PC-3 (cell line): ENCODE data around the gene SAFB. TPM values are rescaled to one million over a fixed set of nuclear protein-coding genes. Genes with fewer than 3 reads are reported as not detected.

ENCODE experiments used
- ATAC-seq: fragments of 200-7000 bp; cut with Tn5 transposase; 2 replicates; pipeline ENCODE4 v1.9.1; 2020; ENCODE audit warnings: mild to moderate bottlenecking, moderate library complexity
- BruUV-seq: library from RNA; stranded (reverse); fragments of 400-500 nt; replicated peaks from 2 replicates; lab custom pipeline; 2021; lab: Mats Ljungman, UMichigan
- CTCF ChIA-PET: fragments of 300-600 bp; sonication (Branson Sonifier 250); formaldehyde crosslinking; loops from one replicate; lab custom pipeline; 2022; ENCODE audit warnings: antibody characterized with exemption; lab: Charles Lee
- POLR2A ChIA-PET: fragments of 300-600 bp; sonication (Branson Sonifier 250); formaldehyde crosslinking; loops from one replicate; lab custom pipeline; 2022; ENCODE audit warnings: antibody characterized with exemption; ENCODE audit not compliant: unreplicated experiment; lab: Charles Lee
- DNase-seq: peaks from one replicate; pipeline ENCODE4 v3.0.0-alpha.2; 2015
- H2AFZ ChIP-seq: fragments of 300-600 bp; sonication (generic); 2 replicates; pipeline ENCODE4 v1.6.0; 2016; ENCODE audit warnings: antibody characterized with exemption, low read length
- H3F3A ChIP-seq: fragments of 300-600 bp; sonication (generic); one replicate; pipeline ENCODE4 v1.6.0; 2017; ENCODE audit warnings: antibody characterized with exemption, low read length, control low read depth, mild to moderate bottlenecking; ENCODE audit not compliant: unreplicated experiment
- H3K27ac ChIP-seq: fragments of 300-600 bp; sonication (generic); 2 replicates; pipeline ENCODE4 v1.5.1; 2016; ENCODE audit warnings: mild to moderate bottlenecking, low read length
- H3K27me3 ChIP-seq: fragments of 300-600 bp; sonication (generic); 2 replicates; pipeline ENCODE4 v1.6.1; 2016; ENCODE audit warnings: low read length, mixed read lengths
- H3K36me3 ChIP-seq: fragments of 300-600 bp; sonication (generic); 2 replicates; pipeline ENCODE4 v1.6.1; 2016; ENCODE audit warnings: low read depth, mixed run types, low read length, mixed read lengths
- H3K4me1 ChIP-seq: fragments of 300-600 bp; sonication (generic); 2 replicates; pipeline ENCODE4 v1.5.1; 2016; ENCODE audit warnings: low read length; ENCODE audit not compliant: insufficient read depth
- H3K4me2 ChIP-seq: fragments of 300-600 bp; sonication (generic); 2 replicates; pipeline ENCODE4 v1.6.0; 2016; ENCODE audit warnings: low read length
- H3K4me3 ChIP-seq: fragments of 300-600 bp; sonication (generic); 2 replicates; pipeline ENCODE4 v1.5.1; 2016; ENCODE audit warnings: mild to moderate bottlenecking, low read length, mixed read lengths
- H3K79me2 ChIP-seq: fragments of 300-600 bp; sonication (generic); 2 replicates; pipeline ENCODE4 v1.6.1; 2017; ENCODE audit warnings: low read length, mixed read lengths
- H3K9ac ChIP-seq: fragments of 300-600 bp; sonication (generic); 2 replicates; pipeline ENCODE4 v1.6.0; 2016; ENCODE audit warnings: mild to moderate bottlenecking, low read length
- H3K9me2 ChIP-seq: fragments of 300-600 bp; sonication (generic); replicated peaks from 2 replicates; pipeline ENCODE4 v1.6.1; 2016; ENCODE audit warnings: mixed run types, low read length, mixed read lengths
- H3K9me3 ChIP-seq: fragments of 300-600 bp; sonication (generic); 2 replicates; pipeline ENCODE4 v1.6.1; 2016; ENCODE audit warnings: low read length, mixed read lengths
- H4K20me1 ChIP-seq: fragments of 300-600 bp; sonication (generic); 2 replicates; pipeline ENCODE4 v1.6.1; 2016; ENCODE audit warnings: low read length, mixed read lengths
- CTCF ChIP-seq: fragments of 300-600 bp; sonication (generic); conservative IDR thresholded peaks from 2 replicates; pipeline ENCODE4 v1.5.1; 2017; ENCODE audit warnings: antibody characterized with exemption, low read depth, mild to moderate bottlenecking, low read length
- EZH2 ChIP-seq: fragments of 300-600 bp; sonication (generic); IDR thresholded peaks from one replicate; pipeline ENCODE4 v1.6.1; 2017; ENCODE audit warnings: antibody characterized with exemption, mild to moderate bottlenecking, low read length; ENCODE audit not compliant: unreplicated experiment
- EZH2phosphoT487 ChIP-seq: fragments of 300-600 bp; sonication (generic); IDR thresholded peaks from 2 replicates; pipeline ENCODE4 v1.6.1; 2018; ENCODE audit warnings: mild to moderate bottlenecking, antibody characterized with exemption, low read length, borderline replicate concordance
- intact Hi-C: fragments of 100-400 bp; cut with micrococcal nuclease; formaldehyde crosslinking; loops from 2 replicates; pipeline ENCODE4 v1.9.0; 2023
- total RNA-seq: library from RNA; depleted of rRNA; stranded (reverse); fragments of >200 nt; gene quantifications from 2 replicates; pipeline ENCODE4 v1.2.3, GENCODE V29; 2014

The SAFB gene
- total RNA-seq, 1 experiment from 2014 or later = 94.9 TPM

DNA sequence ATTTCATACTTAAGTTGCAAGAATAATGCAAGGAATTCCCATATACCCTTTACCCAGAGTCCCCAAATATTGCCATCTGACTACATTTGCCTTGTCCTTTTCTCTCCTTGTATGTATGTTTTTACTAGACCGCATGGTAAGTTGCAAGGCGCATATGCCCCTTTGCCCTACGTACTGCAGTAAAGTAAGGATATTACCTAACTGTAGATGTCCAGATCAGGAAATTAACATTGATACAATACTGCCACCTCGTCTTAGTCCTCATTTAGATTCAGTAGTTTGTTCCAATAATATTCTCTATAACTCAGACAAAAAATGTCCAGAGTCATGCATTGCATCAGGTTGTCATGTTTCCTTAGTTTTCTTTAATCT, 9.3 kb downstream of the SAFB start:
- Histone ChIP-seq H2AFZ (no peak overlapping the region), H4K20me1 (peaks cover 65% of the 10 kb centered on the region), H3K9me3 (no peaks in the 10 kb centered on the region), H3K9ac (no peak overlapping the region), H3K27ac (no peak overlapping the region), H3K4me3 (no peak overlapping the region), H3K4me2 (no peak overlapping the region), H3K36me3 (peaks cover 57% of the 10 kb centered on the region), H3K79me2 (peaks cover 100% of the 10 kb centered on the region), H3F3A (no peaks in the 10 kb centered on the region), H3K9me2 (no peaks in the 10 kb centered on the region), H3K27me3 (no peaks in the 10 kb centered on the region), H3K4me1 (no peaks in the 10 kb centered on the region; the same call in 1 of the 2 replicates)
- POLR2A ChIA-PET = no interaction called here
- no peak for ATAC-seq
- TF ChIP-seq CTCF = no peak
- TF ChIP-seq EZH2phosphoT487 = no peak
- no peak for TF ChIP-seq EZH2
- CTCF ChIA-PET = no interaction called here
- intact Hi-C loops = no loop called here
- DNase-seq = no peak
- no TSS peak for BruUV-seq

DNA sequence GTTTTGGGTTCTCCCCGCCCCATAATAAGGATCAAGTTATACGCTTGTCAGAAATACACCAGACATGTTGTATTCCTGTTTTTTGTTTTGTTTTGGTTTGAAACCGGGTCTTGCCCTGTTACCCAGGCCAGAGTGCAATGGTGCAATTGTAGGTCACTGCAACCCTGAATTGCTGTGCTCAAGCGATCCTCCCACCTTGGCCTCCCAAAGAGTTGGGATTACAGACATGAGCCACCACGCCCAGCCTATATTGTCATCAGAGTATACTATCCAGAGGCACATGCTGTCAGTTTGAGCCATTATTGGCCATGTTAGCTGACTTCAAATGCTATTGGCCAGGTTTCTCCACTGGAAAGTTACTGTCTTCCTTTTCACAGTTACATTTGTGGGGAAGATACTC, 9.8 kb downstream of the SAFB start:
- Histone ChIP-seq H3K36me3 (peaks cover 53% of the 10 kb centered on the region), H3K9me3 (no peaks in the 10 kb centered on the region), H3F3A (no peaks in the 10 kb centered on the region), H4K20me1 (peaks cover 65% of the 10 kb centered on the region), H3K4me3 (no peak overlapping the region), H3K9me2 (no peaks in the 10 kb centered on the region), H3K9ac (no peak overlapping the region), H3K79me2 (peaks cover 100% of the 10 kb centered on the region), H3K4me2 (no peak overlapping the region), H3K4me1 (no peaks in the 10 kb centered on the region; the same call in 1 of the 2 replicates), H3K27ac (no peak overlapping the region), H2AFZ (no peak overlapping the region), H3K27me3 (no peaks in the 10 kb centered on the region)
- no peak for ATAC-seq
- ChIA-PET POLR2A (no interaction called here), CTCF (no interaction called here)
- intact Hi-C loops = no loop called here
- TF ChIP-seq EZH2 (no peak), CTCF (no peak), EZH2phosphoT487 (no peak)
- BruUV-seq = no TSS peak
- no peak for DNase-seq

DNA sequence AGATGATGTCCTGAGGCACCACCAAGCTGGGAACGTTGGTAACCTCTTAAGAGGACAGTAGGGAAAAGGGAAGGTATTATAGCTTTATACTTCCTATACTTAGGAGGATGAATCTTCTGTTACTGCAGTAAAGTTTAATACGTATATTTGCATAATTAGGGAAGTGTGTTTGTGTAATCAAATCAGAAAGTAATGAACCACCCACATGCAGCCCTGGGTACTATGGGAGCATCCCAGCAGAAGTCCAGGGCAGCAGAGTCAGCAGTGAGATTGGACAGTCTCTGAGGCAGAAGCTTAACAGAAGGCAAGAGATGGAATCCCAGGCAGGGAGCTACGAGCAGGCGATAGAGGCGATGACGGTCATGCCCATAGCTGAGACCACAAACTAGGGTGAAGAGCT, 12.5 kb downstream of the SAFB start:
- no peak overlapping the region for H2AFZ ChIP-seq
- peaks cover 33% of the 10 kb centered on the region for H3K36me3 ChIP-seq
- no peaks in the 10 kb centered on the region for H3K9me3 ChIP-seq
- TF ChIP-seq EZH2phosphoT487 (no peak), EZH2 (no peak), CTCF (no peak)
- no peak overlapping the region for H3K4me3 ChIP-seq
- H3K4me2 ChIP-seq = no peak overlapping the region
- intact Hi-C loops = no loop called here
- no peaks in the 10 kb centered on the region; the same call in 1 of the 2 replicates for H3K4me1 ChIP-seq
- no peak for ATAC-seq
- CTCF ChIA-PET = no interaction called here
- POLR2A ChIA-PET = no interaction called here
- H4K20me1 ChIP-seq = peaks cover 58% of the 10 kb centered on the region
- no peak overlapping the region for H3K9ac ChIP-seq
- no peaks in the 10 kb centered on the region for H3K9me2 ChIP-seq
- BruUV-seq = no TSS peak
- H3K27me3 ChIP-seq = no peaks in the 10 kb centered on the region
- no peak overlapping the region for H3K27ac ChIP-seq
- H3K79me2 ChIP-seq = peaks cover 100% of the 10 kb centered on the region
- DNase-seq = no peak
- no peaks in the 10 kb centered on the region for H3F3A ChIP-seq
